AG04450 (cell line): ENCODE measurements around the gene CACNA2D3. TPM values are rescaled to one million over a fixed set of nuclear protein-coding genes. Genes with fewer than 3 reads are reported as not detected.

Source experiments
- CTCF ChIA-PET: fragments of 300-600, 350-600 bp; formaldehyde crosslinking; extraction: SDS; loops from one replicate; lab custom pipeline; 2022; ENCODE audit warnings: antibody characterized with exemption, inconsistent platforms; lab: Charles Lee
- POLR2A ChIA-PET: fragments of 350-600 bp; formaldehyde crosslinking; extraction: SDS; loops from one replicate; lab custom pipeline; 2021; ENCODE audit warnings: antibody characterized with exemption, inconsistent platforms; lab: Yijun Ruan, JAX
- DNase-seq: peaks from one replicate; pipeline ENCODE4 v3.0.0-alpha.2; 2011; ENCODE audit warnings: low read depth, low spot score
- H3K27ac ChIP-seq: one replicate; pipeline ENCODE4 v1.5.1; 2012; ENCODE audit warnings: low read depth, low read length, control low read depth
- H3K27me3 ChIP-seq: one replicate; pipeline ENCODE4 v1.6.0; 2012; ENCODE audit warnings: low read length; ENCODE audit not compliant: control insufficient read depth, insufficient read depth
- H3K4me3 ChIP-seq: 2 replicates; pipeline ENCODE4 v1.5.1; 2011; ENCODE audit warnings: mild to moderate bottlenecking, low read depth, low read length, control low read depth
- H3K9me3 ChIP-seq: 2 replicates; pipeline ENCODE4 v1.5.1; 2012; ENCODE audit warnings: low read length; ENCODE audit not compliant: control insufficient read depth, insufficient read depth
- polyA plus RNA-seq: library from polyadenylated mRNA; depleted of rRNA; stranded (reverse); fragments of >200 nt; gene quantifications from 2 replicates; pipeline ENCODE4 v1.2.3, GENCODE V29; 2011
- TF ChIP-seq, protein P1 (sequence below): IDR thresholded peaks from 2 replicates; pipeline ENCODE4 v1.5.1; 2011; ENCODE audit warnings: low read depth, low read length, control low read depth, inconsistent platforms

CACNA2D3 gene
- polyA plus RNA-seq, 1 experiment = 0.32 TPM

DNA sequence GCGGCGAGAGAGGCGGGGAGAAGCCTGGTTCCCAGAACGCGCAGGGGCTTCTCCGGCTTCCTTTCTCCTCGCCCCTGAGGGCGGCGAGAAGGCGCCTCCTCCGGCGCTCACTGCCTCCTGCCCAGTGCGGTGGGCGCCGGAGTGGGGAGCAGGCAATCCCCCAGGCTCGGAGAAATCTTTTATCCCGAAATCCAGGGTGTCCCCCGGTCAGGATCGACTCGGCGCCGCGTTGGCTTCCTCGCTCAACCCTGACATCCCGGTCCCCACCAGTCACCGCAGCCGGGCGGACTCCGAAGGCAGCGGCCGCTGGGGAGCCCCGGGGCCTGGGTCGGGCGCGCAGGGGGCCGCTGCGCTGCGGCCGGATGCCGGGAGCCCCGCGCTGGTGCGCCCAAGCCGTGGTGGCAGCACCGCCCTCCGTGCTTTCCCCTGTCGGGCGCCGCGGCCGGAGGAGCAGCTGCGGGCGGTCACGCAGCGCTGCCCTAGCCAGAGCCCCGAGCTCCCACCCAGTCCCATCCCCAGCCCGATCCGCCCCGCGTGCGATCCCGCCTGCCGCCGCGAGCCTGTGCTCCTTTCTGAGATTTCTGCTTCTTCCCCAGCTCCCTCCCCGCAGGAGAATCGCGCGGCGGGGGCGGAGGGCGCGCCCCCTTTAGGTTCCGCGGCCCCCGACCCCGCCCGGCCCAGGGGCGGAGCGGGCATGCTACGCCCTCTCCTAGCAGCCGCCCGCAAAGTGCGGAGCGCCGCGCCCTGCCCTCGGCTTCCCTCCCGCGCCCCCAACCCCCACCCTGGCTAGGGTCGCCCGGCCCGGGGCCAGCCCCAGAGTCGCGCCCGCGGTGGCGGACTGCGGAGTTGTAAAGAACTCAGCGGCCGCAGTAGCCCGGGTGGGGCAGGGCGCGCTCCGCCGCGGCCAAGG, 683 bp upstream of the CACNA2D3 start:
- ChIA-PET POLR2A (no interaction called here), CTCF (no interaction called here)
- TF ChIP-seq, protein P1, sequence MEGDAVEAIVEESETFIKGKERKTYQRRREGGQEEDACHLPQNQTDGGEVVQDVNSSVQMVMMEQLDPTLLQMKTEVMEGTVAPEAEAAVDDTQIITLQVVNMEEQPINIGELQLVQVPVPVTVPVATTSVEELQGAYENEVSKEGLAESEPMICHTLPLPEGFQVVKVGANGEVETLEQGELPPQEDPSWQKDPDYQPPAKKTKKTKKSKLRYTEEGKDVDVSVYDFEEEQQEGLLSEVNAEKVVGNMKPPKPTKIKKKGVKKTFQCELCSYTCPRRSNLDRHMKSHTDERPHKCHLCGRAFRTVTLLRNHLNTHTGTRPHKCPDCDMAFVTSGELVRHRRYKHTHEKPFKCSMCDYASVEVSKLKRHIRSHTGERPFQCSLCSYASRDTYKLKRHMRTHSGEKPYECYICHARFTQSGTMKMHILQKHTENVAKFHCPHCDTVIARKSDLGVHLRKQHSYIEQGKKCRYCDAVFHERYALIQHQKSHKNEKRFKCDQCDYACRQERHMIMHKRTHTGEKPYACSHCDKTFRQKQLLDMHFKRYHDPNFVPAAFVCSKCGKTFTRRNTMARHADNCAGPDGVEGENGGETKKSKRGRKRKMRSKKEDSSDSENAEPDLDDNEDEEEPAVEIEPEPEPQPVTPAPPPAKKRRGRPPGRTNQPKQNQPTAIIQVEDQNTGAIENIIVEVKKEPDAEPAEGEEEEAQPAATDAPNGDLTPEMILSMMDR = no peak
- Histone ChIP-seq H3K9me3 (peaks cover 3% of the 10 kb centered on the region; the same call in 1 of the 2 replicates), H3K27ac (no peak overlapping the region), H3K4me3 (no peak overlapping the region), H3K27me3 (peaks cover 28% of the 10 kb centered on the region)
- DNase-seq = no peak

DNA sequence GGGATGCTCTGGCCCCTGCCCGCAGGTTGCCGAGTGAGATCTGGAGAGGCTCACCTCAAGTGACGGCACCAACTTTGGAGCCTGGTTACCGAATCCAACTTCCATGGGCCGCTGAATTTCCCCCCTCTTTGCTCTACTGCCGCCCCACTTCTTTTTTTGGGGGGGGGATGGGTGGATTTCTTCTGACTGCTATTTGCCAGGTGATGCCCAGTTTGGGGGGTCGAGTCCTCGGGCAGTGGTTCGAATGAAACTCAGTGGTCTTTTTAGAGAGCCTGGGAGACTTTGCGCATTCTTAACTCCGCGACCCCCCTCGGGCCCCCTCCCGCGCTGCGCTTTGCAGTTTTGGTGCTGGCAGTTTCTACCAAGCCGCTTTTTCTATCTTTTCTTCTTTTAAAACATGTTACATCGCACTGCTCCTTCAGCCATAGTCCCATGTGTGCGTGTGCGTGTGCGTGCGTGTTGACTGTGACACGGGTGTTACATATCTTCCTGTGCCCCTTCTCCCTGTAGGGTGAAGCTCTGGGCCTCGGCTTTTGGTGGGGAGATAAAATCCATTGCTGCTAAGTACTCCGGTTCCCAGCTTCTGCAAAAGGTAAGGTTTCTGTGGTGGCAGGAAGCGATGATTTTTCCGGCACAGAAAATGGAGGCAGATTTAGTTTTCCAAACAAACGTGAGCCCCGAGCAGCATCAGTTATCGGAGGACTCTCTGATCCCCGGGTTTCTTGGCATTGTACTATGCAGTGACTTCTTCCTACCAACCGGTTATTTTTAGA, 837 bp downstream of the CACNA2D3 start:
- H3K4me3 ChIP-seq = no peak overlapping the region
- ChIA-PET CTCF (no interaction called here), POLR2A (no interaction called here)
- H3K27me3 ChIP-seq = peaks cover 28% of the 10 kb centered on the region
- DNase-seq = no peak
- TF ChIP-seq, protein P1 = no peak
- H3K27ac ChIP-seq = no peak overlapping the region
- peaks cover 3% of the 10 kb centered on the region; the same call in 1 of the 2 replicates for H3K9me3 ChIP-seq

DNA sequence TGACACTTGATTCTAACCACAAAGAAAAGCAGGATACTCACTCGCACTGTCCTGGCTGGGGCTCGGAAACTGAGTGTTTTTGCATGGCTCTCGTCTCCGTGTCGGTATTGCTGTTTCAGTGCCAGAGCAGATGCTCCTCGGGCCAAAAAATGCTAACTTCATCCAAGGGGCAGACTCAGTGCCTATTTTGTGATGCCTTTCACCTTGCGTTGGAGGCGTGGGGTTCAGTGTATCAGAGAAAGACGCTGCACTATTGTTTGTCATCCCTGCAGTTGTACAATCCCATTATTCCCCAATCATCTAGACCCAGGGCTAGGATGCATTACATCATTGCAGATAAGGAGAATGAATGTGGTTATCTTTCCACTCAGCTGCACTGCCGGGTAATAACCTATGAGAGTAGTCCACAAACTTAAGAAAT, 1.4 kb downstream of the CACNA2D3 start:
- Histone ChIP-seq H3K27ac (no peak overlapping the region), H3K9me3 (peaks cover 3% of the 10 kb centered on the region; the same call in 1 of the 2 replicates), H3K4me3 (no peak overlapping the region), H3K27me3 (peaks cover 28% of the 10 kb centered on the region)
- POLR2A ChIA-PET = no interaction called here
- CTCF ChIA-PET = no interaction called here
- TF ChIP-seq, protein P1 = no peak
- no peak for DNase-seq

DNA sequence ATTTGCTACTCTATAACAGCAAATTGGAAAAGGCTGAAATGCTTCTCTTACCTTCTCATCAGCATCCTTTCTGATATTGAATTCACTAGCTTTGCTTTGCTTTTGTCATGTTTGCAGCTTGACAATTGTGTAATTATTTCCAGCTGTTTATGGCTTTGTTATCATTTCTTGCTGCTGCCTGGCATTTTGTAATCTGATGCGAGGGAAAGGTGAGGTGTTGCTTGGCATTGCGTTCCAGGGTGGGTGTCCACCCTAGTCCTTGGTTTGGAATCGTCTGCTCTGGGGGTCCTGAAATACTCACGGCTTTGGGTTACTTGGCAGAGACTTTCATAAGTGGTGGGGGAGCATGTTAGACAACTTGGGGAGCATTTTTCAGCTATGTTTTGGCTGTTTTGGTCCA, 2.9 kb downstream of the CACNA2D3 start:
- TF ChIP-seq, protein P1 = no peak
- no peak for DNase-seq
- H3K9me3 ChIP-seq = peaks cover 3% of the 10 kb centered on the region; the same call in 1 of the 2 replicates
- POLR2A ChIA-PET = no interaction called here
- CTCF ChIA-PET = interaction anchor here (0.6 kb wide), 1 partner anchor 181 kb away, joined by 3 read pairs; no protein-coding TSS in a partner anchor
- H3K4me3 ChIP-seq = no peak overlapping the region
- peaks cover 26% of the 10 kb centered on the region for H3K27me3 ChIP-seq
- H3K27ac ChIP-seq = no peak overlapping the region
